Aorta (tissue), 5 donors: ENCODE measurements around the gene SYT3. TPM values are rescaled to one million over a fixed set of nuclear protein-coding genes. Genes with fewer than 3 reads are reported as not detected.
A peak's percentile ranks its signal among the peaks of the same experiment; 100 is the strongest.

Source experiments
- ATAC-seq: fragments of 200-7000 bp; cut with Tn5 transposase; one replicate; pipeline ENCODE4 v1.9.1; 2022; ENCODE audit warnings: moderate library complexity; ENCODE audit not compliant: low FRiP score
- DNase-seq, 2 donors: peaks; one replicate each; pipeline ENCODE4 v3.0.0-alpha.2; 2020
- H3K27ac ChIP-seq, 2 donors: one replicate each; pipeline ENCODE4 v1.5.1; 2013; ENCODE audit warnings: low read length in 2 of 2, mild to moderate bottlenecking in 2 of 2, moderate library complexity in 2 of 2, control low read depth in 1 of 2, inconsistent platforms in 1 of 2, low read depth in 1 of 2
- H3K27me3 ChIP-seq, 2 donors: one replicate each; pipeline ENCODE4 v1.6.1; 2013; ENCODE audit warnings: control low read depth in 1 of 2, low read length in 1 of 2, mild to moderate bottlenecking in 1 of 2, moderate library complexity in 1 of 2; ENCODE audit not compliant: insufficient read depth in 2 of 2, control insufficient read depth in 1 of 2
- H3K36me3 ChIP-seq, 2 donors: one replicate each; pipeline ENCODE4 v1.6.1; 2013; ENCODE audit warnings: control low read depth in 1 of 2, low read length in 1 of 2, mild to moderate bottlenecking in 1 of 2; ENCODE audit not compliant: insufficient read depth in 2 of 2, control insufficient read depth in 1 of 2
- H3K4me1 ChIP-seq, 2 donors: one replicate each; pipeline ENCODE4 v1.6.1; 2013; ENCODE audit warnings: low read length in 2 of 2, control low read depth in 1 of 2, mild to moderate bottlenecking in 1 of 2, moderate library complexity in 1 of 2; ENCODE audit not compliant: insufficient read depth in 2 of 2, control insufficient read depth in 1 of 2
- H3K4me3 ChIP-seq, 2 donors: one replicate each; pipeline ENCODE4 v1.5.1; 2013; ENCODE audit warnings: low read length in 2 of 2, control low read depth in 1 of 2, mild to moderate bottlenecking in 1 of 2
- H3K9me3 ChIP-seq: one replicate; pipeline ENCODE4 v1.6.1; 2013; ENCODE audit warnings: mild to moderate bottlenecking, low read length; ENCODE audit not compliant: control insufficient read depth
- WGBS, 2 donors: extraction: QIAGEN DNeasy Blood & Tissue Kit; methylation state at CpG; one replicate each; pipeline ENCODE4 v1.1.7; 2013; 5-methylcytosine and 5-hydroxymethylcytosine counted together
- intact Hi-C, 2 donors: fragments of 100-400 bp; cut with DNase I; formaldehyde crosslinking; loops; one replicate each; pipeline versions ENCODE4 v1.14.2 to v1.15.0; 2022
- polyA plus RNA-seq, 2 donors: library from polyadenylated mRNA; stranded (reverse); fragments of 200-250 nt; gene quantifications; one replicate each; pipeline ENCODE4 v1.2.3, GENCODE V29; 2013
- total RNA-seq, 2 donors: library from RNA; stranded (reverse); fragmentation: NEBNext Ultra II Directional; extraction: Animal tissue kit (Norgen Biotek cat#: 25700); gene quantifications; one replicate each; pipeline ENCODE4 v1.2.1, GENCODE V29; 2021
- donor health status: healthy with polysubstance abuse.
- donor health status: Bipolar disorder and iron deficiency.
- donor health status: DM: no; HTN: no; CAD: no.
- donor health status: DM: no; HTN: no; CAD: no.
- donor health status: DM: yes; HTN: yes; CAD: no.

The SYT3 gene
- total and polyA plus RNA-seq, 4 donors, result 0.45 to 0.55 TPM; not detected in 2

GRCh38 chr19:50657712-50658440, 18.2 kb upstream of the SYT3 start:
- intact Hi-C loops, result no loop called here
- H3K4me1 ChIP-seq, result no peaks in the 10 kb centered on the region
- DNase-seq (peak; percentile 92), ATAC-seq (peak; percentile 89)
- H3K4me3 ChIP-seq, result no peak overlapping the region
- H3K27me3 ChIP-seq, result no peaks in the 10 kb centered on the region
- H3K27ac ChIP-seq, result no peak overlapping the region
- H3K9me3 ChIP-seq, result peaks cover 9% of the 10 kb centered on the region
- WGBS, 2 donors, result 2 to 3% methylated on average over 38 of the region's 38 CpGs
- H3K36me3 ChIP-seq, result no peaks in the 10 kb centered on the region

GRCh38 chr19:50657222-50657669, 17.6 kb upstream of the SYT3 start:
- ATAC-seq (no peak), DNase-seq (no peak)
- 53 to 54% methylated on average over 6 of the region's 6 CpGs for WGBS, 2 donors
- intact Hi-C loops, result no loop called here
- H3K36me3 ChIP-seq, result no peaks in the 10 kb centered on the region
- H3K27ac ChIP-seq, result no peak overlapping the region
- no peak overlapping the region for H3K4me3 ChIP-seq
- no peaks in the 10 kb centered on the region for H3K27me3 ChIP-seq
- peaks cover 9% of the 10 kb centered on the region for H3K9me3 ChIP-seq
- no peaks in the 10 kb centered on the region for H3K4me1 ChIP-seq

- H3K27me3 ChIP-seq, result no peaks in the 10 kb centered on the region
- H3K4me1 ChIP-seq, result no peaks in the 10 kb centered on the region
- no peak overlapping the region for H3K4me3 ChIP-seq
- intact Hi-C loops, result no loop called here
- H3K36me3 ChIP-seq, result no peaks in the 10 kb centered on the region
- DNase-seq, result no peak
- no peak overlapping the region for H3K27ac ChIP-seq
- ATAC-seq, result no peak
- H3K9me3 ChIP-seq, result peaks cover 9% of the 10 kb centered on the region
Measured at GRCh38 chr19:50654882-50655281, 15.2 kb upstream of the SYT3 start.

- Histone ChIP-seq H3K4me1 (no peaks in the 10 kb centered on the region), H3K9me3 (peaks cover 9% of the 10 kb centered on the region), H3K27me3 (no peaks in the 10 kb centered on the region), H3K4me3 (no peak overlapping the region), H3K27ac (no peak overlapping the region), H3K36me3 (no peaks in the 10 kb centered on the region)
- intact Hi-C loops, result no loop called here
- 89% methylated on average over 6 of the region's 6 CpGs for WGBS, 2 donors
- ATAC-seq (no peak), DNase-seq (no peak)
Measured at GRCh38 chr19:50652722-50653121, 13.0 kb upstream of the SYT3 start.

- Histone ChIP-seq H3K9me3 (peaks cover 9% of the 10 kb centered on the region), H3K27ac (no peak overlapping the region), H3K4me3 (no peak overlapping the region), H3K27me3 (no peaks in the 10 kb centered on the region), H3K4me1 (no peaks in the 10 kb centered on the region), H3K36me3 (no peaks in the 10 kb centered on the region)
- WGBS, 2 donors, result 80% methylated on average over 2 of the region's 2 CpGs
- intact Hi-C loops, result no loop called here
- ATAC-seq (no peak), DNase-seq (no peak)
Measured at GRCh38 chr19:50651174-50651573, 11.5 kb upstream of the SYT3 start.

- no peak for ATAC-seq
- no peaks in the 10 kb centered on the region for H3K27me3 ChIP-seq
Measured at GRCh38 chr19:50649433-50650391, 10.0 kb upstream of the SYT3 start, which contains the start of gene C19orf81. Gene C19orf81, plus strand, starts transcription at chr19:50649445. Its CDS starts 0 bp downstream, at chr19:50649445.

GRCh38 chr19:50648659-50649058, 9.0 kb upstream of the SYT3 start:
- WGBS, 2 donors, result 34 to 37% methylated on average over 5 of the region's 5 CpGs

More at GRCh38 chr19:50649433-50650391, 10.0 kb upstream of the SYT3 start, which contains the start of gene C19orf81:
- Histone ChIP-seq H3K27ac (no peak within 1 kb of the TSS), H3K36me3 (no peaks in the 10 kb centered on the region), H3K9me3 (no peaks in the 10 kb centered on the region), H3K4me1 (no peaks in the 10 kb centered on the region), H3K4me3 (no peak within 1 kb of the TSS)
- DNase-seq, result no peak
- intact Hi-C loops, result no loop called here
- 26 to 27% methylated on average over 7 of the region's 7 CpGs for WGBS, 2 donors

GRCh38 chr19:50647879-50648615, 8.4 kb upstream of the SYT3 start:
- WGBS, 2 donors, result 64 to 67% methylated on average over 10 of the region's 10 CpGs
- no peak overlapping the region for H3K27ac ChIP-seq
- ATAC-seq, result no peak
- DNase-seq, result no peak
- intact Hi-C loops, result no loop called here
- H3K9me3 ChIP-seq, result no peaks in the 10 kb centered on the region
- no peaks in the 10 kb centered on the region for H3K36me3 ChIP-seq
- no peak overlapping the region for H3K4me3 ChIP-seq
- H3K4me1 ChIP-seq, result no peaks in the 10 kb centered on the region
- H3K27me3 ChIP-seq, result no peaks in the 10 kb centered on the region

More at GRCh38 chr19:50648659-50649058, 9.0 kb upstream of the SYT3 start:
- no peaks in the 10 kb centered on the region for H3K27me3 ChIP-seq
- no peaks in the 10 kb centered on the region for H3K4me1 ChIP-seq
- ATAC-seq (no peak), DNase-seq (no peak)
- H3K36me3 ChIP-seq, result no peaks in the 10 kb centered on the region
- no peak overlapping the region for H3K4me3 ChIP-seq
- no peaks in the 10 kb centered on the region for H3K9me3 ChIP-seq
- intact Hi-C loops, result no loop called here
- H3K27ac ChIP-seq, result no peak overlapping the region
